GM12874 (cell line): ENCODE measurements around the gene AFF1.

ENCODE experiments used
- TF ChIP-seq, protein P1 (sequence below): IDR thresholded peaks from 2 replicates; pipeline ENCODE4 v1.5.1; 2011; ENCODE audit warnings: low read depth, mild to moderate bottlenecking, control low read depth, low read length, moderate library complexity; ENCODE audit not compliant: insufficient read depth

AFF1 gene

DNA sequence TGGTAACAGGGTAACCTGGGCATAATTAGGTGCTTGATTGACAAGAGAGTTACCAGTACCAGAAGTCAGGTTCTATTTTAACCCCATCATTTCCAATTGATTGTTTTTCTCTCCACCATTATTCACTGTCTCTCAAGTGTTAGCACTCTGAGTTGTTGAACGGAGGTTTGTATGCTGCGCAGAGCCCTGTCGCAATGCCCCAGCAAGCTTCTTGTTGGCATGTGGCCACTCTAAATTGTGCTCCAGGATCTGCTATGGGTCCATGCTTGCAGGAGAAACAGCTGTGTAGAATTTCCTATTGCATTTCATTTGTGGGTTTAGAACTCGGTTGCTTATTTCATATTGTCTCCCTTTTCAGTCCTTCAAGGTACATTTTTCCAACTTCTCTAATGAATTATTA is 187.4 kb downstream of the AFF1 start:
- TF ChIP-seq, protein P1, sequence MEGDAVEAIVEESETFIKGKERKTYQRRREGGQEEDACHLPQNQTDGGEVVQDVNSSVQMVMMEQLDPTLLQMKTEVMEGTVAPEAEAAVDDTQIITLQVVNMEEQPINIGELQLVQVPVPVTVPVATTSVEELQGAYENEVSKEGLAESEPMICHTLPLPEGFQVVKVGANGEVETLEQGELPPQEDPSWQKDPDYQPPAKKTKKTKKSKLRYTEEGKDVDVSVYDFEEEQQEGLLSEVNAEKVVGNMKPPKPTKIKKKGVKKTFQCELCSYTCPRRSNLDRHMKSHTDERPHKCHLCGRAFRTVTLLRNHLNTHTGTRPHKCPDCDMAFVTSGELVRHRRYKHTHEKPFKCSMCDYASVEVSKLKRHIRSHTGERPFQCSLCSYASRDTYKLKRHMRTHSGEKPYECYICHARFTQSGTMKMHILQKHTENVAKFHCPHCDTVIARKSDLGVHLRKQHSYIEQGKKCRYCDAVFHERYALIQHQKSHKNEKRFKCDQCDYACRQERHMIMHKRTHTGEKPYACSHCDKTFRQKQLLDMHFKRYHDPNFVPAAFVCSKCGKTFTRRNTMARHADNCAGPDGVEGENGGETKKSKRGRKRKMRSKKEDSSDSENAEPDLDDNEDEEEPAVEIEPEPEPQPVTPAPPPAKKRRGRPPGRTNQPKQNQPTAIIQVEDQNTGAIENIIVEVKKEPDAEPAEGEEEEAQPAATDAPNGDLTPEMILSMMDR: no peak

DNA sequence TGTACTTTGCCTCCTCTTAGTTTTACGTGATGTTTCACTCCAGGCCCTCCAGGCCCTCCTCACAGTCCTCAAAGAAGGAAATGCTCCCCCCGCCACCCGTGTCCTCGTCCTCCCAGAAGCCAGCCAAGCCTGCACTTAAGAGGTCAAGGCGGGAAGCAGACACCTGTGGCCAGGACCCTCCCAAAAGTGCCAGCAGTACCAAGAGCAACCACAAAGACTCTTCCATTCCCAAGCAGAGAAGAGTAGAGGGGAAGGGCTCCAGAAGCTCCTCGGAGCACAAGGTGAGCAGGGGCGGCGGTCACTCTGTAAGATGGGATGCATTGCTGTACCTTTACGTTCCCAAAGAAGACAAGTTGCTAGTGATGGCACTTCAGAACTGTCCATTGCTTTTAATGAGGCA is 191.2 kb downstream of the AFF1 start:
- TF ChIP-seq, protein P1: no peak

DNA sequence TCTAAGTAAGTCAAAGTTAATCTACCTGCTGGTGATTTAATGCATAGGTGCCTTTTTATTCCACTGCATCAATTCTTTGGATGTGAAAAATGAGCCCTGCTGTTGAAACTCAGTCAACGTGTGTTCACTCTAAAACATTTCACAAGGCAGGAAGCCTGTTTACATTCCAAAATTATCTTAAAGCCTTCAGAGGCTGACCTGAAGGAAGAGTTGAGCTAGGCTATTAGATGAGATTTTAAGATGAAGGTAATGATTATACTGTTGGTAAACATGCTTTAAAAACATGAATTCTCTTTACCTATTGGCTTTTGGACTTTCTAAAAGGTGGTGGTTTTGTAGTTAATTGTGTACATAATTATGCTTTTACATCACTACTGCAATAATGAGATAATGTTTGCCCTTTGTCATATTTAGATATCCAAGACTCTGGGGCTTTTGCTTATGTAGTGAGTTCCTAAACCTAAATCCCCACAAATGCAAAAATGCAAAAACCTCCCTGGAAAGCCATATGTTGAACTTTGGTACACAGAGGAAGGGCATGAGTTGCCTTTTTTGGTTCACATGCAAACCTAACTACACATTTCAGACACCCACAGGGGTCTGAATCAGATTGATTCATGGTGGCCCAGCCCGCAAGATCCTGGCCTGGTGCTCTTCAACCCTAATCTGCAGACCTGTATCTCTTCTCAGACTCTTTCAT is 193.3 kb downstream of the AFF1 start:
- TF ChIP-seq, protein P1: no peak

DNA sequence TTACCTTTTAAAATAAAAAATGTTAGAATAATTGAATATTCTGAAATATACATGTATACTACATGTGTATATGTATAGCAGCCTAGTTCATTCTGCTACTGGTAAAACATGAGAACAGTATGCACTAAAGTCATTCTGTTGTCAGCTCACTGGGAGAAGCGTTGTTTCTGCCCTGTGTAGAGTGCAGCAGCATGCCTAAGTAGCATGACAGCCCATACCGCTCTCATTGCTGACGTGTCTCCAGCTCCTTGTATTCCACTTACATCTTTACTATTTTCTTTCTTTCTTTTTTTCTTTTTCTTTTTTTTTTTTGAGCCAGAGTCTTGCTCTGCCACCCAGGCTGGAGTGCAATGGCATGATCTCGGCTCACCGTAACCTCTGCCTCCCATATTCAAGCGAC is 194.9 kb downstream of the AFF1 start:
- TF ChIP-seq, protein P1: no peak

DNA sequence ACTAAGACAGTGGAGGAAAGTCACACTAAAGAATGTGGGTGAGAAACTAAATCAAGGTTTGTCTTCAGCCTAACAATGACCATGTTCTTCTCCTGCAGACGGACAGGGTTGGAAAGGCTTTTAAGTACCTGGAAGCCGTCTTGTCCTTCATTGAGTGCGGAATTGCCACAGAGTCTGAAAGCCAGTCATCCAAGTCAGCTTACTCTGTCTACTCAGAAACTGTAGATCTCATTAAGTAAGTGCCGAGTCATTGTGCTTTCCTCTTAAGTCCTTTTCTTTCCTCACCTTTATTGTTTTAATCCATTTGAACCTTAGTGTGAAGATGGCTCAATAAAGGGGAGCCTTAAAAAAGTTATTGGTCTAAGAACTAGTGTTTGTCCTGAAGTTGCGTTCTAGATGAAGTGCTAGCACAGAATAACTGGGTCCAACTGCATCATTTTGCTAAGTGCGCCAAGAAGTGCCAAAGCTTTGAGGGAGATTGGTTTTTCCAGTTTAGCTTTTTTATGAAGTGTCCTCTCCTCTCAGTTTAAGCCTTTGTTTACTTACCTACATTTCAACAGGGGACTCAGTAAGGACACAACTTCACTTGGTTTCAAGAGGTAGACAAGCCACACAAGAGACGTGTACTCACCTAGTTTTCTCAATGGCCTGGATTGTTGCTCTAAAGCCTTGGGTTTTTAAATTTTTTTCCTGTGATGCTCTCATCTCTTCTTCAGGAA is 196.3 kb downstream of the AFF1 start:
- TF ChIP-seq, protein P1: no peak

DNA sequence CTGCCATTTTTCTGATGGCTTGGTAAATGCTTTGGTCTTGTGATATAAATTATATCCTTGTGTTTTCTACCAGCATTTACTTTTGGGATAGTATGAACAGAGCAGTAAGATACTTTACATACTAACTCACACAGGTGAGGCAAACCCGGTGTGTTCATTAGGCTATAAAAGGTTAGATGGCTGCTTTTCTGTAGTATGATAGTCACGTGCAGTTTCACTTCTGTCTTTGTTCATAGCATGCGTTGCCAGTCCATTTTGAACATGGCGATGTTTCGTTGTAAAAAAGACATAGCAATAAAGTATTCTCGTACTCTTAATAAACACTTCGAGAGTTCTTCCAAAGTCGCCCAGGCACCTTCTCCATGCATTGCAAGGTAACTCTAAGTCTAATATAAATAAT is 197.2 kb downstream of the AFF1 start:
- TF ChIP-seq, protein P1: no peak

DNA sequence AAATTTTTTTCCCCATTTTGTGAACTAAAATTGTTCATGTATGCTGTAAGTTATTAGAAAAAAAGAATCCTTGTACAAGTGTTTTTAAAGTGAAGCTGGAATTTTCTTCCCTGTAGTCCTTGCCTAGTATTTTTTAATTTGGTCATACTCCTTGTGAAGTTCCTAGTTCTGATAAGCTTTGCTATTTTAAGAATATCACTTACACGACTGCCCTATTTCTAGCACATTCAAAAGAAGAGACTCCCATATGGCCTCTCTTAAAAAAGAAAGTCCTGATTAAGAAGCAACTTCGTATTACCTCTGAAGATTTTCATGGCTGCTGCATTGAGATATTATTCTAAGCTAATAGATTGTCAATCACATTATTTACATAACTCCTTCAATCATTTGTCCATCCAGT is 198.4 kb downstream of the AFF1 start:
- TF ChIP-seq, protein P1: no peak
